Raji (cell line): ENCODE data around the gene KCNQ1.

Experiments used
- POLR2A ChIP-seq: IDR thresholded peaks from 2 replicates; pipeline ENCODE4 v1.6.1; 2011; ENCODE audit warnings: low read depth, low read length, control low read depth; ENCODE audit not compliant: insufficient read depth

KCNQ1 gene

GRCh38 chr11:2836315-2837095 is 391.7 kb downstream of the KCNQ1 start:
- no peak for TF ChIP-seq POLR2A

- TF ChIP-seq POLR2A = no peak
These were observed 392.3 kb downstream of the KCNQ1 start for GRCh38 chr11:2837096-2837601.

- TF ChIP-seq POLR2A = no peak
These were observed 392.8 kb downstream of the KCNQ1 start for GRCh38 chr11:2837651-2838050.

- TF ChIP-seq POLR2A = no peak
These were observed 393.3 kb downstream of the KCNQ1 start for GRCh38 chr11:2838091-2838490.

- TF ChIP-seq POLR2A = no peak
These were observed 394.0 kb downstream of the KCNQ1 start for GRCh38 chr11:2838676-2839294.

GRCh38 chr11:2839395-2839943 is 394.7 kb downstream of the KCNQ1 start:
- no peak for TF ChIP-seq POLR2A

- TF ChIP-seq POLR2A = no peak
These were observed 396.8 kb downstream of the KCNQ1 start for GRCh38 chr11:2841411-2842190.

- TF ChIP-seq POLR2A = no peak
These were observed 398.1 kb downstream of the KCNQ1 start for GRCh38 chr11:2842876-2843275.

GRCh38 chr11:2843551-2843950 is 398.7 kb downstream of the KCNQ1 start:
- TF ChIP-seq POLR2A = no peak

GRCh38 chr11:2844116-2844842 is 399.5 kb downstream of the KCNQ1 start:
- TF ChIP-seq POLR2A = no peak

GRCh38 chr11:2844996-2845395 is 400.2 kb downstream of the KCNQ1 start:
- TF ChIP-seq POLR2A = no peak

- no peak for TF ChIP-seq POLR2A
These were observed 401.2 kb downstream of the KCNQ1 start for GRCh38 chr11:2846056-2846455.

GRCh38 chr11:2846470-2846869 is 401.7 kb downstream of the KCNQ1 start:
- TF ChIP-seq POLR2A = no peak

GRCh38 chr11:2847561-2847960 is 402.8 kb downstream of the KCNQ1 start:
- TF ChIP-seq POLR2A = no peak

- no peak for TF ChIP-seq POLR2A
These were observed 403.7 kb downstream of the KCNQ1 start for GRCh38 chr11:2848497-2848896.
